WTC11 (cell line): ENCODE measurements around the gene MANBA. TPM values are rescaled to one million over a fixed set of nuclear protein-coding genes. Genes with fewer than 3 reads are reported as not detected.

ENCODE experiments used
- ATAC-seq: fragments of 200-7000 bp; cut with Tn5 transposase; 2 replicates; pipeline ENCODE4 v1.10.0; 2021; ENCODE audit warnings: mild to moderate bottlenecking, moderate library complexity
- CTCF ChIA-PET: fragments of 300-600 bp; sonication (Branson Sonifier 250); formaldehyde crosslinking; loops from one replicate; lab custom pipeline; 2021; ENCODE audit warnings: antibody characterized with exemption; lab: Charles Lee
- POLR2A ChIA-PET: fragments of 350-600 bp; sonication (Branson Sonifier 250); formaldehyde crosslinking; loops from one replicate; lab custom pipeline; 2021; ENCODE audit warnings: antibody characterized with exemption; lab: Charles Lee
- DNase-seq: peaks from one replicate; pipeline ENCODE4 v3.0.0; 2021; ENCODE audit warnings: low spot score
- H3K27ac Mint-ChIP-seq: 2 replicates; pipeline ENCODE4 v1.8.0; 2021; ENCODE audit warnings: mixed read lengths
- H3K27me3 Mint-ChIP-seq: 2 replicates; pipeline ENCODE4 v1.8.0; 2021; ENCODE audit warnings: low read depth, mild to moderate bottlenecking, moderate library complexity, mixed read lengths
- H3K36me3 Mint-ChIP-seq: 2 replicates; pipeline ENCODE4 v1.8.0; 2021; ENCODE audit warnings: mixed read lengths
- H3K4me1 Mint-ChIP-seq: 2 replicates; pipeline ENCODE4 v1.8.0; 2022; ENCODE audit warnings: mixed read lengths
- H3K4me3 Mint-ChIP-seq: 2 replicates; pipeline ENCODE4 v1.8.0; 2021; ENCODE audit warnings: mild to moderate bottlenecking, moderate library complexity, mixed read lengths
- H3K9me3 Mint-ChIP-seq: 2 replicates; pipeline ENCODE4 v1.8.0; 2021; ENCODE audit warnings: mixed read lengths
- AFF4 ChIP-seq: sonication (generic); formaldehyde crosslinking; IDR thresholded peaks from 2 replicates; pipeline ENCODE4 v1.8.1; 2023; ENCODE audit warnings: mild to moderate bottlenecking, missing genetic modification reagents, borderline replicate concordance
- ARID4B ChIP-seq: sonication (generic); formaldehyde crosslinking; IDR thresholded peaks from 2 replicates; pipeline ENCODE4 v1.8.0; 2023; ENCODE audit warnings: missing genetic modification reagents, mild to moderate bottlenecking, borderline replicate concordance
- ATF3 ChIP-seq: sonication (generic); formaldehyde crosslinking; conservative IDR thresholded peaks from 2 replicates; pipeline ENCODE4 v1.8.1; 2022; ENCODE audit warnings: mild to moderate bottlenecking, missing genetic modification reagents
- E2F1 ChIP-seq: sonication (generic); formaldehyde crosslinking; IDR thresholded peaks from 2 replicates; pipeline ENCODE4 v1.8.0; 2022; ENCODE audit warnings: mild to moderate bottlenecking, missing genetic modification reagents
- FOXJ3 ChIP-seq: sonication (generic); formaldehyde crosslinking; IDR thresholded peaks from 2 replicates; pipeline ENCODE4 v1.9.0; 2021; ENCODE audit warnings: missing genetic modification reagents, mild to moderate bottlenecking, borderline replicate concordance
- FOXP1 ChIP-seq: sonication (generic); formaldehyde crosslinking; IDR thresholded peaks from 2 replicates; pipeline ENCODE4 v1.8.0; 2022; ENCODE audit warnings: missing genetic modification reagents, mild to moderate bottlenecking, moderate library complexity, borderline replicate concordance
- HMGXB4 ChIP-seq: sonication (generic); formaldehyde crosslinking; IDR thresholded peaks from 2 replicates; pipeline ENCODE4 v1.8.1; 2023; ENCODE audit warnings: mild to moderate bottlenecking, moderate library complexity, missing genetic modification reagents
- JUN ChIP-seq: sonication (generic); formaldehyde crosslinking; IDR thresholded peaks from 2 replicates; pipeline ENCODE4 v1.8.0; 2023; ENCODE audit warnings: mild to moderate bottlenecking, missing genetic modification reagents
- MXD4 ChIP-seq: fragments of 250-450 bp; sonication (Bioruptor Pico); IDR thresholded peaks from 2 replicates; pipeline ENCODE4 v1.8.0; 2021; ENCODE audit warnings: mild to moderate bottlenecking, moderate library complexity, borderline replicate concordance
- PRDM15 ChIP-seq: sonication (generic); formaldehyde crosslinking; IDR thresholded peaks from 2 replicates; pipeline ENCODE4 v1.8.0; 2022; ENCODE audit warnings: missing genetic modification reagents
- RELA ChIP-seq: sonication (generic); formaldehyde crosslinking; IDR thresholded peaks from 2 replicates; pipeline ENCODE4 v1.8.1; 2022; ENCODE audit warnings: missing genetic modification reagents, mild to moderate bottlenecking, borderline replicate concordance
- ZNF138 ChIP-seq: sonication (generic); formaldehyde crosslinking; conservative IDR thresholded peaks from 2 replicates; pipeline ENCODE4 v1.8.1; 2022; ENCODE audit warnings: mild to moderate bottlenecking, moderate library complexity, missing genetic modification reagents
- ZNF281 ChIP-seq: sonication (generic); formaldehyde crosslinking; IDR thresholded peaks from 2 replicates; pipeline ENCODE4 v1.8.0; 2023; ENCODE audit warnings: mild to moderate bottlenecking, missing genetic modification reagents
- ZNF425 ChIP-seq: fragments of 250-450 bp; sonication (Bioruptor Pico); conservative IDR thresholded peaks from 2 replicates; pipeline ENCODE4 v1.9.0; 2021; ENCODE audit warnings: mild to moderate bottlenecking
- total RNA-seq: library from RNA; stranded (reverse); gene quantifications from 3 replicates; pipeline ENCODE4 v1.2.3, GENCODE V29; 2021

The MANBA gene
- total RNA-seq, 1 experiment from 2014 or later = 35.1 TPM

- TF ChIP-seq AFF4 (no peak), ZNF425 (CRISPR knock-in tag) (no peak)
Observed at GRCh38 chr4:102641793-102642192, 119.0 kb downstream of the MANBA start (continued).

- Mint-ChIP-seq H3K27me3 (no peaks in the 10 kb centered on the region), H3K27ac (no peak overlapping the region), H3K4me1 (no peaks in the 10 kb centered on the region), H3K4me3 (no peak overlapping the region), H3K9me3 (no peaks in the 10 kb centered on the region), H3K36me3 (peaks cover 18% of the 10 kb centered on the region; the same call in 1 of the 2 replicates)
- no peak for ATAC-seq
- no peak for DNase-seq
- ChIA-PET CTCF (interaction anchor here (0.6 kb wide), 1 partner anchor 14 kb away, joined by 3 read pairs; no protein-coding TSS in a partner anchor), POLR2A (no interaction called here)
- no peak for TF ChIP-seq FOXP1
- TF ChIP-seq MXD4 (CRISPR knock-in tag) = no peak
- TF ChIP-seq ARID4B (CRISPR knock-in tag) = no peak
- TF ChIP-seq E2F1 (CRISPR knock-in tag) = no peak
- no peak for TF ChIP-seq ZNF281 (CRISPR knock-in tag)
- TF ChIP-seq JUN (CRISPR knock-in tag) = no peak
- no peak for TF ChIP-seq PRDM15 (CRISPR knock-in tag)
- TF ChIP-seq ATF3 (CRISPR knock-in tag) = no peak
- no peak for TF ChIP-seq ZNF138 (CRISPR knock-in tag)
- no peak for TF ChIP-seq RELA (CRISPR knock-in tag)
- no peak for TF ChIP-seq FOXJ3 (CRISPR knock-in tag)
- TF ChIP-seq HMGXB4 = no peak
Observed at GRCh38 chr4:102640669-102641068, 120.1 kb downstream of the MANBA start.
